DOHH2 (cell line): ENCODE measurements around the gene CEP41.

Experiments used
- CTCF ChIP-seq: fragments of 200-600 bp; sonication (generic); IDR thresholded peaks from one replicate; pipeline ENCODE4 v1.5.1; 2014; ENCODE audit warnings: antibody characterized with exemption, mild to moderate bottlenecking, low read depth, low read length; ENCODE audit not compliant: poor library complexity, severe bottlenecking
- EZH2phosphoT487 ChIP-seq: fragments of 200-600 bp; sonication (generic); IDR thresholded peaks from 2 replicates; pipeline ENCODE4 v1.6.1; 2017; ENCODE audit warnings: borderline replicate concordance, mild to moderate bottlenecking, antibody characterized with exemption, low read length, moderate library complexity, mixed read lengths

GRCh38 chr7:130388671-130389070 lies 52.1 kb downstream of the CEP41 start:
- TF ChIP-seq CTCF (no peak), EZH2phosphoT487 (no peak)
